HG02938 (cell line): ENCODE measurements around the gene FSCB.
"Not testable (repeated sequence)": the region's sequence is repeated elsewhere in the genome, so short reads cannot be mapped to it uniquely, and the experiment has no call there.

Source experiments
- ATAC-seq: cut with Tn5 transposase; IDR thresholded peaks from one replicate; pipeline ENCODE4 v1.9.1; 2021; ENCODE audit warnings: mild to moderate bottlenecking, moderate library complexity; ENCODE audit not compliant: unreplicated experiment

Gene FSCB

GRCh38 chr14:44507183-44507582 is at the start of gene FSCB:
TSS of gene FSCB (minus strand) at chr14:44507283. CDS start at chr14:44506987, 296 bp downstream.
- ATAC-seq: no peak

- ATAC-seq: no peak
Measured at GRCh38 chr14:44531658-44532057, 24.6 kb upstream of the FSCB start.

- no peak for ATAC-seq
Measured at GRCh38 chr14:44530475-44530874, 23.4 kb upstream of the FSCB start.

- no peak for ATAC-seq
Measured at GRCh38 chr14:44529026-44529425, 21.9 kb upstream of the FSCB start.

- ATAC-seq: no peak
Measured at GRCh38 chr14:44528180-44528579, 21.1 kb upstream of the FSCB start.

- no peak for ATAC-seq
Measured at GRCh38 chr14:44525237-44525636, 18.2 kb upstream of the FSCB start.

GRCh38 chr14:44515668-44516067 is 8.6 kb upstream of the FSCB start:
- not testable (repeated sequence) for ATAC-seq

GRCh38 chr14:44508834-44509233 is 1.8 kb upstream of the FSCB start:
- ATAC-seq: no peak

- no peak for ATAC-seq
Measured at GRCh38 chr14:44505588-44505987, 1.5 kb downstream of the FSCB start.

- no peak for ATAC-seq
Measured at GRCh38 chr14:44497148-44497547, 9.9 kb downstream of the FSCB start.

GRCh38 chr14:44494137-44494536 is 12.9 kb downstream of the FSCB start:
- ATAC-seq: no peak

GRCh38 chr14:44490966-44491365 is 16.1 kb downstream of the FSCB start:
- ATAC-seq: no peak

- ATAC-seq: no peak
Measured at GRCh38 chr14:44477953-44478352, 29.1 kb downstream of the FSCB start.

GRCh38 chr14:44468771-44469170 is 38.3 kb downstream of the FSCB start:
- ATAC-seq: no peak

GRCh38 chr14:44463356-44464004 is 43.6 kb downstream of the FSCB start:
- no peak for ATAC-seq

GRCh38 chr14:44462381-44462780 is 44.7 kb downstream of the FSCB start:
- no peak for ATAC-seq

GRCh38 chr14:44461811-44462210 is 45.3 kb downstream of the FSCB start:
- ATAC-seq: no peak
